ENCODE data around the gene PGLYRP1. TPM values are rescaled to one million over a fixed set of nuclear protein-coding genes. Genes with fewer than 3 reads are reported as not detected.

The PGLYRP1 gene
- total RNA-seq, 1 donor from 2014 or later = 5.3 TPM

DNA sequence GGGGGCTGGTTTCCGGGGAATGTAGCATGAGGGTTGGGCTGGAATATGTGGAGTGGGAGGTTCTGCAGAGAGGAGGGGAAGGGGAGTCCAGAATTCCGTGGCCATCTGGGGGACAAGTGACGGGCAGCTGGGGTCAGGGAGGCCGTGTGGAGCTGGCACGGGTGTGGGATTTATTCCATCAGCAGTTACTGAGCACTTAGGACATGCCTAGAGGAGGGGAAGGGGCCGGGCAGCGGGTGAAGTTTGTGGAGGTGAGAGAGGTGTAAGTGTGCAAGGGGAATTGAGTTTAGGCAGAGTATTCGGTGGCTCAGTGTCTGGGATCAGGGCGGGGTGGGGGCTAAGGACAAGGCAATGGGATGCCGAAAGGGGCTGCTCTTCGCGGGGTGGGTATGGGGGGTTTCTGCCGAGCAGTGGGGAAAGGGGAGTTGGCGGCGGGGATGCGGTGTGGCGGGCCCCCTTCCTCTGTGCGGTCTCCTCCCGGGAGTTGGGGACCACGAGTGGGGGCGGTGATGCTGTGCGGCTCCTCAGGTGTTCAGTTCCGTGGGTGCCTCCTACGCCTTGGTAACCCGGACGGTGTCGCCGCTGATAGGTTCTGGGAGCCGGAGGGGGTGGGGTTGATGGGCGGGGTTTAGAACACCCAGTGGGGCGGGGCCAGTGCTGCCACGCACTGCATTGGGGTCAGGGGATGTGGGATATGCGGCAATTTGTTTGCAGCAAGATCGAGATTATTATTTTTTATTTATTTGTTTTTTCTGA, 22.2 kb downstream of the PGLYRP1 start:
- DNase-seq = no peak

DNA sequence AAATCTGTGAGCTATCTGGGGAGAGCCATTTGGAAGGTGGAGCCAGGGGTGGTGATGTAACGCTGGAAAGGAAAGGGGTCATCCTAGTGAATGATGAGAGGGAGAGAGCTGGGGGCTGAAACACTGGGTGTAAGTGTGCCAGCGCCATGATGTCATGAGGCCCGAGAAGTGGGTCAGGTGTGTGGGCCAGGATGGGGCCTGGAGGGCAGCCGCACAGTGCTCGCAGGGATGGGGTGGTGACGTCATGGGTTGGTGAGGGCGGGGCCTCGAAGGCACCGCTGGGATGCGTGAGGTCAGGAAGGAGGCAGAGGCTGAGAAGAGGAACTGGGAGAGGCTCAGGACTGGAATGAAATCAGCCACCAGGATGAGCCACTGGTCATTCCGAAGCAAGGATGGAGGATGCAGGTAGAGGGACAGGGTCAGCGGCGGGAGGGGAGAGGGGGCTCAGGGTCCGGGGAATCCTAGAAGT, 23.2 kb downstream of the PGLYRP1 start:
- no peak for DNase-seq

DNA sequence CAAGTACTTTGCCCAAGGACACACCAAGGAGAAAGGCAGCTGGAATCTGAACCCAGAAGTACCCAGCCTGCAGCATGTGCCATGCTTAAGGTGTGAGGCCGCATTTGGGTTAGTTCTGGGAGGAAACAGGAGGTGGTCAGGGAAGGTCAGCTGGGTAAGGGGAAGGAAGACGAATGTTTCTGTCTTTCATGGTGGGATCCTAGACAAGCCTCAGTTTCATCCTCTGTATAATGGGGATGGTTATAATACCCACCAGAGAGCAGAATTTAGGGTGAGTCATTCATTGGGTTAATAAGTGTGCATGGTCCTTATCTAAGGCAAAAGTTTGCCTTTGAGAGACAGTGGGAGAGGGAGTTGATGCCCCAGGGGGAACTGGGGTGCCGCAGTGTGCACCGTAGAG, 24.0 kb downstream of the PGLYRP1 start:
- no peak for DNase-seq

DNA sequence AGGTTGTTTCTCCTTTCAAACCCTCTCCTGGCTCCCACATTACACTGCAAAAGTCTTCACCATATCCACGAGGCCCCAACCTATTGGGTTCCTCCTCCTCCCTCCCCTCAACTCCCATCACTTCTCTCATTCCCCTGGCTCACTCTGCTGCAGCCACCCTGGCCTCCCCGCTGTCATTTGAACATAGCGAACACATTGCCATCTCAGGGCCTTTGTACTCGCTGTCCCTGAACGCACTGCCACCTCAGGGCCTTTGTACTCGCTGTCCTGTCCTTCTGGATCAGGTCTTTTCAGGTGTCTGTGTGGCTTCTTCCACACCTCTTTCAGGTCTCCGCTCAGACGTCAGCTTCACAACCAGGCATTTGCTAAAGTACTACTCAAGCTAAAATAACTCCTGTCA, 25.9 kb downstream of the PGLYRP1 start:
- DNase-seq = no peak

DNA sequence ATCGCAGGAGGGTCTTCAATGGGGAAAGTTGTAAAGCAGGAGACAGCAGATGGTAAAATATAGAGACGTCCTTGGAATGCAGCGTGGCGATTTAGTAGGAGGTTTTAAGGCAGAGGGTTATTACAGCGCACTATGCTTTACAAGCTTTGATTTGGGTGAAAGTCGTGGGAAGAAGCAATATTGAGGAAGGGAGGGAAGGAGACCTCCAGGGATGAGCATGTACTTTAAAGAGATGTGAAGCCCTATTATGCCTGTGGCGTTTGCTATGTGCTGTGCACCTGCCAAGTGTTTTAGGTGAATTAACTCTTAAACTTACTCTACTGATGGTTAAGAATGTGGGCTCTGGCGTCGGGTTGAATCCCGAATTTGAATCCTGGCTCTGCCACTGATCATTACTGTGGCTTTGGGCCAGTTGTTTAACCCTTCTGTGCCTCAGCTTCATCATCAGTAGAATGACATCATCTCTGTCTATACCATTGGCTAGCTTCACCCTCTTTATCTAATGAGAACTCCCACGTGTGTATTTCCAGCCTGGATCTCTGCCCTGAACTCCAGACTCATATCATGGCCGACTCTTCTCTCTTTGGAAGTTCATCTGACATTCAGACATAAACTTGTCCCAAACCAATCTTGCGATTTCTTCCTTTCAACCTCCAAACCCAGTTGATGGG, 27.0 kb downstream of the PGLYRP1 start:
- DNase-seq = no peak

DNA sequence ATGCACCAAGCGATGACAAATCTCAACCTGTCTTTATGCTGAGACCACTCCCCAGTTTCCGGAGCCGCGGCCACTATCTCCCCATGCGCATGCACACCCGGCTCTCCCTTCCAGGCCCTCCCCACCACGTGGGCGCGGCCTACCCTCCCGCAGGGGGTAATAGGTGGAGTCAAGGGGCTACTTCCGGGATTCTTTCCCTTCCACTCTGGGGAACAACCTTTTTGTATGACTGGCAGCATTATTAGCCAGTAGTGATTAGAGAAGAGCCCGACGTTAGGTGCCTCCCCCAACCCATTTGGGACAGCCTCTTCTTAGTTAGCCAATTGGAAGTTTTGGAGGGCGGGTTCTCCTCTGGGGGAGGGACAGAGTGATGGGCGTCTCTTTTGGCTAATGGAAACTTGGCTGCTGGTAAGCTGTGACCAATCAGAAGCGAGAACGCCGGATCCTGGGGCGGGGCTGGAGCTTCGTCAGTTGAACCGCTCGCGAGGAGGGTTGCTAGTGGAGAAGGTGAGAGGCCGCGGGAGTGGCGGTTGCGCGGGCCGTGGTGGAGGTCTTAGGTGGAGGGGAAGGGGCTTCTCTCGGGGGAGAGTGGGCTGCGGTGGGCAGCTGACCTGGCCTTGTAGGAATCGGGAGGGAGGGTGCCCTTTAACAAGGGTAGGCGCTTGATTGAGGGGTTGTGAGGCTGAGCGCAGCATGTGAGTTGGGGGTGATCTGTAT, 27.7 kb downstream of the PGLYRP1 start, which contains the start of gene CCDC61:
CCDC61 (plus strand) TSS at position 470 of the 717 bp plus-strand sequence. CDS start 7,552 bp downstream, outside the sequence.
- DNase-seq = peak; percentile 100

DNA sequence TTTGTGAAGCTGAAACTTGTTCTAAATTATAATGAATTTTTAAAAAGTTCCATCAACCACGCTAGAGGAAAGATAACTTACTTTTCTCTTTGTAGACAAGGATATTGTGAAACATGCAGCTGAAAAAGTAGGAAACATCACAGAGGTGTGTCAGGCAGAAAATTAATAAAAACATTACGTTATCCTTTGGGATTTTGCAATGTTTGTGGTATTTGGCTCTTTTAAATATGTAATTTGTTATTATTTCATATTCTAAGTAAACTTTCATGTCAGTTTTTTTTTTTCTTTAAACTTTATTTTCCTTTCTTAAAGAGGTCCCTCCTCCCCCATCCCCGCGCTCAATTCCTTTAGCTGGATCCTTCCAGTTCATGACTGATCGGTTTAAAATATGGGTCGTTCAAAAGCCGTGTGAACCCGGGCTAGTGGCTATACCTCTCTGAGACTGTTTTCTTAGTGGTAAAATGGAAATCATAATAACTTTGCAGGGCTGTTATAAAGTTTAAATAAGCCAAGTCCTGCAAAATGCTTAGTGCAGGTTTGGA, 28.3 kb downstream of the PGLYRP1 start:
- DNase-seq = no peak

DNA sequence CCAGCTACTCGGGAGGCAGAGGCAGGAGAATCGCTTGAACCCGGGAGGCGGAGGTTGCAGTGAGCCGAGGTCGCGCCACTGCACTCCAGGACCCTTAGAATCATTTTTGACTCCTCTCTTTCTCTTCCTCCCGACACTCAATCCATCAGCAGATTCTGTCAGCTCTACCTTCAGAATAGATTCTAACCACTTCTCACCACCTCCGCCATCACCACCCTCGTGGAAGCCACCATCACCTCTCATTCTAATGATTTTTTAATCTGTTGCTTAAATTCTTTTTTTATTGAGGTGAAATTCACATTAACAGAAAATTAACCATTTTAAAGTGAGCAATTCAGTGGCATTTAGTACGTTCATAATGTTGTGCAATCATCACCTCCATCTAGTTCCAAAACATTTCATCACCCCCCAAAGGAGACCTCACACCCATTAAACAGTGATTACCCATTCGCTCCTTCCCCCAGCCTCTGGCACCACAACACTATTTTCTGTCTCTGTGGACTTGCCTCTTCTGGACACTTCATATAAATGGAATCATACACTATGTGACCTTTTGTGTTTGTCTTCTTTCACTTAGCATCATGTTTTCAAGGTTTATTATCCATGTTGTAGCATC, 32.6 kb downstream of the PGLYRP1 start:
- DNase-seq = no peak

DNA sequence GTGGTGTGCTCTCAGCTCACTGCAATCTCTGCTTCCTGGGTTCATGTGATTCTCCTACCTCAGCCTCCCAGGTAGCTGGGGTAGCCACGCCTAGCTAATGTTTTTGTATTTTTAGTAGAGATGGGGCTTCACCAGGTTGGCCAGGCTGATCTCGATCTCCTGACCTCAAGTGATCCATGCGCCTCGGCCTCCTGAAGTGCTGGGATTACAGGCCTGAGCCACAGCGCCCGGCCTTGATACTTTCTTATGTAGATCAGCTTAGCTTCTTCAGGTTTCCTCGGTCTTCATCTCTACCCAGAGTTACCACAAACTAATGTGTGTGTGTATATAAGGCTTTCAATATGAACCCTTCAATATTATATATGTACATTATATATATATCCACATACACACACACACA, 37.5 kb downstream of the PGLYRP1 start:
- no peak for DNase-seq

DNA sequence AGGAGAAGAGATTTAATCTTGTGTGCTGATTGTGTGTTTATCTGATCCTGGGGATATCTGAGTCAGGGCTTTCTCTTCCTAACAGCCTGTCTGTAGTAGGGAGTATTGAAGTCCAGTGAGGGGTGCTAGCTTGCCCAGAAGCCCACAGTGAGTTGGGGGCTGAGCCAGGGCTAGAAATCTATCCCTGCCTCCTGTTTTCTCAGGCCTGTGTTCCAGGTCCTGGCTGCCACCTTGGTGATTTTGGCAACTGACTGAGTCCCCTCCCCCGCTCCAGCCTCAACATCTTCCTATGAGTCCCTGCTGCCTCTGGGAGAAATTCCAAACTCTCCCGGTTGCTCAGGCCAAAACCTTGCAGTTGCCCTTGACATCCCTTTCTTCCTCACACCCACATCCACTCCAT, 41.5 kb downstream of the PGLYRP1 start:
- no peak for DNase-seq

DNA sequence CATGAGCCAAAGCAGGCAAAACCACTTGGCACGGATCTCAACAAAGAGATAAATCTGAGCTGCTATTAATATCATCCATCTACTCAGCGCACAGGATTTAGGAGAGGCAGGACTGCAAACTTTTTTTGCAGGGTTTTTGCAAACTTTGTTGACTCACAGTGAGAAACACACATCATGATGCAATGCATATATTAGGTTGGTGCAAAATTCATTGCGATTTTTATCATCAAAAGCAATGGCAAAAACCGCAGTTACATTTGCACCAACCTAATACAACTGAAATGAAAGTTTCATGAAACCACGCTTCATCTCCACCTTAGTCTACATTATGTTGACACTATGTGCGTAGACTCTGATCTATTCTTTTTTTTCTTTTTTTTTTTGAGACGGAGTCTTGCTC, 44.7 kb downstream of the PGLYRP1 start:
- DNase-seq = no peak

DNA sequence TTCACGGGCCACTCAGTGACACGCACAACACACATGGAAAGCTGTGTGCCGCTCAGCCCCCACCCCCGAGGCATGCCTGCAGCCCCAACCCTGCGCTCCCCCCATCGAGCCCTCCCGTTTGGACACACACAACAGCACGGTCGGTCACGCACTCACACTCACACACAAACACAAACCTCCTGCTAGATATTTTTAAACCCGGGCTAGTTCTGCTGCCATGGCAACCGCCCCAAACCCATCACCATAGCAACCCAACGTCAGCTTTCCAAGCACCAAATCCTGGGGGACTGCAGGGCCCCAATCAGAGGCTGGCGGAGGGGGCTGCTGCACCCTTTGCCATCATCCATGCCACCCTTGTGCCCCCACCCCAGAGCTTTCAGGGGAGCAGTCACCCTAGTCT, 46.7 kb downstream of the PGLYRP1 start:
- no peak for DNase-seq

DNA sequence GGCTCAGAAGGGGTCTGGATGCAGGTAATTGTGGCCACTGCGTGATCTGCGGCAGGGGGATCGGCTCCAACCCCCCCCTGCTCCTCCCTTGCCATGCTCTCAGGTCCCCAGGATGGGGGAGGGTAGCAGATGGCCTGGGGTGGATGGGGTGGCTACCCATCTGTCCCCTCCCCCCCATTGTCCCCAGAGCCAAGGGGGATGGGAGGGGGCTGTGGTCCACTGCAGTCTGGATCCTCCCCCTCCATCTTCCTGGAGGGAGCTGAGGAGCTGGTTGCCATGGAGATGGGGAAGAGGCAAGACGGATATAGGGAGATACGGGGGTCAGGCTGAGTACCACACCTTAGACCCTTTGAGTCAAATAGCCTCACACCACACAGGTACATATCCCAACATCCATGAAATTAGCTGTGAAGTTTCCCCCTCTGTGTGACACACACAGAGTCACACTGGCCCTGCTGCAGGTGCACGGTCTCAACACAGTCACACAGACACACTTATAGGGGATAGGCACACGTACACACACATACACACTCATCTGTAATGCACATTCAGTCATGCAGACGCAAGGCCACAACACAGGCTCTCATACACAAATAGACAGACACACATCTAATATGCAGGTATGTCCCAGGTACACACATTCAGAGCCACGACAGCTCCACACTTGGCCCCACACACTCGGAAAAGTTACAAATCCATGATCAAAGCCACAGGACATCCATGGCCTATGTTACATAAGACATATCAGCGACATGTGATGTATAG, 47.4 kb downstream of the PGLYRP1 start:
- no peak for DNase-seq

DNA sequence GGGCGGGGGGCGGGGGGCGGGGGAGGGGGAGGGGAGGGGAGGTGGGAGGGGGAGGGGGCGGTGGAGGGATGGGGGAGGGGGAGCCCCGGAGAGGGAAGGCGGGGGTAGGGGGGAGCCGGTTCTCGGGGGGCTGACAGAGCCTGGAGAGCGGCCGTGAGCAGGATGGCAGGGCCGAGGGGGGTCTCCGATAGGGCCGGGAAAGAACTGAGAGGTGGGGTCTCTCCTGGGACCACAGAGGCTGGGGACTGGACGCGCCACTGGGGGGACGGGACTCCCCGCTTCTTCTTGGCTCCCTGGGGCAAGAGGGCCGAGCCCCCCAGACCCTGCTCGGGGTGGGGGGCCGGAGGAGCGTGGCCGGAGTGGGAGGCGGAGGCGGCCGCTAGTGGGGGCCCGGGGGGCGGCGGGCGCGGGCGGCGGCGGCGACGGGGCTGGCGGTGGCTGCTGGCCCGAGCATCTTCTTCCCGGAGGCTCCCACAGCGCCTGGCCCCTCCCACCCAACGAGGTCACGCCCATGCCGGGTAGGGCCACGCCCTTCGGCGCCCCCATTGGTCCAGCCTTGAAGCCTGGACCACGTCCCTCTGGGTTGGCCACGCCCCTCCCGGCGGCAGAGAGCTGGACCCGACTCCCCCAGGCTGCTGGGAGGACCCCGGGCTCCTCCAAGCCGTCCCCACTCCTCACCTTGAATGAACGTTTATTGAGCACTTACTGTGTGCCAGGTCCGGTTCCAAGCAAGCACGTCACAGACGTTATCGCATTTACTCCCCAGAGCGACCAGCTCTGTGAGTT, 49.1 kb downstream of the PGLYRP1 start, which contains the start of gene NOVA2:
NOVA2 (minus strand) TSS at position 313 of the 786 bp plus-strand sequence. CDS start 514 bp downstream, outside the sequence.
- DNase-seq = no peak

DNA sequence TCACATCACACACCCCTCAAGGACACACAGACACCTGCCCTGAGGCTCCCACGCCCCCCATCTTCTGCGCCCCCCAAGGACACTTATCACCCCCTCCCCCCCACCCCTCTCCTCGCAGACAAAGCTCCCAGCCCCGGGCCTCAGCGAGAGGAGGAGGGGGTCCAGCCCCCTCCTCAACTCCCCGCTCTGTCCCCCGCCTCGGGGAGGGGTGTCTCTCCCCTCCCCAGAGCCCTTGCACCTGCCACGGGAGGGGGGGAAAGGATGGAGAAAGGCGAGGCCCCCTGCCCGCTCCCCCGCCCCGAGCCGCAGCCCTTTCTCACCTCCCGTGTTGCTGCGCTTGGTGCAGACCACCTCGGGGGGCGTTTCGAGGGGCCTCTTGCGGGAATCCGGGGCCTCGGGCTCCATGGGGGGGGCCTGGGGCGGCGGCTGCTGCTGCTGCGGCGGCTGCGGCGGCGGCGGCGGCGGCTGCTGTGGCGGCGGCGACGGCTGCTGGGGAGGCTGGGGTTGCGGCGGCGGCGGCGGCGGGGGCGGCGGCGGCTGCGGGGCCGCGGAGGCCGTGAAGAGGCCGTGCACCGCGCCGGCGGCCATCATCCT, 49.8 kb downstream of the PGLYRP1 start:
- DNase-seq = no peak

DNA sequence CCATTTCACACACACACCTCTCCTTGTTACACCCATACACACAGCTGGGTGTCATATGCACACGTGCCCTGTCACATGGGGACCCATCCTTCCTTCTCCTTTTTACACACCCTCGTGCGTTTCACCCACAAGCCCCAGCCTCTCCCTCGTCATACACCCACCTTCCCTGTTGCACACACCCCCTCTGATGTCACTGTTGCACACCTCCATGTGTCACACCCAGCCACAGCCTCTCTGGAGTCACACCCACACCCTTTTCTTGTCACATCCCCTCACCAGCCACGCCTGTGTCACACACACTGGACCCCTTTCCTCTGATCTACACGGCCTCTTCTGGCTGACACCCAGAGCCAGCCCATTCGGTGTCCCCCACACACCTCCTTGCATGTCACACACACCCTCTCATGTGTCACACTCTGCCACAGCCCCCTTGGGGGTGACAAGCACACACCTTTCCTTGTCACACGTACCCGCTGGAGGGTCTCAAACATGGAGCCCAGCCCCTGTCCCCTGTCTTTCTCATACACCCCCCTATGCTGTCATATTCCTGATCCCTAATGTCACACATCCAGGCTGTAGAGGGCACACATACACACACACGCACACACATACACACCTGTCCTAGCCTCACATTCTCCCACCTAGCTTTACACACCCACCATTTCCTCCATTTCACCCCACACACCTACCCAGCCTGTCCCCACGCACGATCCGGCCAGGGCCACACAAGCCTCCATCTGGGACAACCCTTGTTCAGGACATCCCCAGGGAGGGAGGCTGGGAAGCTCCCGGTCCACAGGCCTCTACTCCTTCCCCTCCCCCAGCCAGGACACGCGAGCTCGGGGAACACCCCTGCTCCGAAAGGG, 50.5 kb downstream of the PGLYRP1 start:
- DNase-seq = no peak

DNA sequence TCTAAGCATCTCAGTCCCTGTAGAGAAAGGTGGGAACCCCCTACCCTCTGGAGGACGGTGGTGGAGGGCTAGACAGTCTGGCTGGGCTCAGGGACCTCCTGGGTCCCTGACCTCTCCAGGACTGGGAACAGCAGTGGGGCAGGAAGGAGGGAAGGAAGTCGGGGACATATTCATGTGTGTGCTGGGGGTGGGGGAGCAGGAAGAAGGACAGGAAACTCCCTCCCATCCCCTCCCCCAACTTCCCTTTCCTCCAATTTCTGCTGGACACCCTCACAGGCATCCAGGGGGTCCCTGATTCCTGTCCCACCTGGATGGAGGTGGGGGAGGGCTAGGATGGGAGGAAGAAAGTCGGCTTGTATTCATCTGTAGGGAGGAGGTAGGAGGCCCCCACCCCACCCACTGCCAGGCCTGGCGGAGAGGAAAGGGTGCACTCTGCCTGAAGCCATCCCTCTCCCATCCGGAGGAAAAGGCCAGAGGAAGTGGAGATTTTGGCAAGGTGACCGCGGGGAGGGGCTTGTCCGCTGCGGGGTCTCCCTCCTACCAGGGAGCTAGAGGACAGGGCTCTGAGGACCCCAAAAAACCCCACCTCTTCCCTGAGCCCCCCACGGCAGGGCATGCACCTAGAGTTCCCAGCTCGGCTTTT, 51.5 kb downstream of the PGLYRP1 start:
- DNase-seq = no peak

DNA sequence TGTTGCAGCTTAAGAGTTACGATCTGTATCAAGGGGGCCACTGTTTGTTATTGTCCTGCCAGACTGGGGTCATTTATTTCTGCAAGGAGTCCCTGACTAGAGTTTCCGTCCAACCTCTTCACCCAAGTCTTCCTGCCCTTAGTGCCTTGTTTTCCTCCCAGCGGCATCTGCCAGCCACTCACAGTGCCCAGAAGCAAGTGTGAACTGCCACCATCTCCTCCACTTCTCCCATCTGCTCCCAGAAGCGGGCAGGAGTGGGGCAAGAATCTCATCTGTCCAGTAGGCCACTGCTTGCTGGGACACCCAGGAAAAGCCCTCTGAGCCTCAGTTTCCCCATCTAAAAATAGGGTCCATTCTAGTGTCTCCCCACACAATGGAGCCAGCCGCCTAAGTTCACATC, 53.2 kb downstream of the PGLYRP1 start:
- DNase-seq = no peak
